HG03095 (cell line): Measurements from ENCODE around the gene LARP6.

ENCODE experiments used
- ATAC-seq: cut with Tn5 transposase; IDR thresholded peaks from one replicate; pipeline ENCODE4 v1.9.1; 2021; ENCODE audit warnings: moderate library complexity; ENCODE audit not compliant: unreplicated experiment

Gene LARP6

DNA sequence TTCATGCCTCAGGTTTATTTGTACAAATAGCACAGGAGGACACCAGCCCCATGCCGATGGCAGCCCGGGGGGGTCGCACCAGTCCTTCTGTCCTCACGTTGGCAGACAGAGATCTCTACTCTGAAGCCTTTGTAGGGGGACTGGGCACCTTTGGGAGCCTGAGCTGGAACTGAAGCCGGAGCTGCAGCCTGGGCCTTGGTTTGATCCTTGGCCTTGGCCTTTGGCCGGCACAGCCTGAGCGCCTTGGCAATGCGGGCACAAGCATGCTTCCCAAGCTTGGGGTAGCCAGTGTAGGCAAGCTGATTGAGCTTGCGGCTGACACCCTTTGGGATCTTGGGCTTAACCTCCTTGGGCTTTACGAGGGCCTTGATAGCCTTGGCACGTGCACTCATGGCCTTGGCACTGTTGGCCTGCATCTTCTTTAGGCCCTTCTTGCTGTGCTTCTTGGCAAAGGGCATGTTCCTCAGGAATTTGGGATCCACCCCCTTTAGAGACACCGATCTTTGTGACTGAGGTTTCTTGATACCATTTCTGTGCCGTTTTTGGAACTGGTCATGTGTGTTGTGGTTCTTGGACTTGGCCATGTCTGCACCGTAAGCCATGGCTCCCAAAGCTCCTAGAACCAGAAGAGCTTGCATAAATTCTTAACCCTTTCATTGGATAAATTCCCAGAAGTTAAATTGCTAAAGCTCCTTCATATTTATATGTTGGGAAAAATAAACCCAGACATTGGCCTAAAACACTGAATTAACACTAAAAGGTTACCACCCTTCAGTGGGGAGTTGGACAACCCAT, 57.2 kb downstream of the LARP6 start:
- ATAC-seq, result no peak

DNA sequence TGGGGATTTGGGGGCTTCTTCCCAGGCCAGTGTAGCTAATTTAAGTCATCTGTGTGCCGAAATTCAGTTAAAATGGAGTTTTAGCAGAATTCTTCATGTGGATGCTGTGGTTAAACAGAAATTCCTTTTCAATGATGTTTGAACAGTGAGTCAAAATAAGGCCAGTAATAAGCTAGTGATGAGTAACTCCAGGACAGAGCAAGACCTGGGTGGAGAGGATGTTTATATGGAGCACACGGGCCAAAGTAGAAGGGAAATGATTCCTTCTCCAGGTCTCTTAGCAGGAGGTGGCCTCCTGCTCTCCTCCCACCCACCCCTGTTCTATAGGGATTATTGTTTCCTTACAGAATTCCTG, 58.7 kb downstream of the LARP6 start:
- no peak for ATAC-seq

DNA sequence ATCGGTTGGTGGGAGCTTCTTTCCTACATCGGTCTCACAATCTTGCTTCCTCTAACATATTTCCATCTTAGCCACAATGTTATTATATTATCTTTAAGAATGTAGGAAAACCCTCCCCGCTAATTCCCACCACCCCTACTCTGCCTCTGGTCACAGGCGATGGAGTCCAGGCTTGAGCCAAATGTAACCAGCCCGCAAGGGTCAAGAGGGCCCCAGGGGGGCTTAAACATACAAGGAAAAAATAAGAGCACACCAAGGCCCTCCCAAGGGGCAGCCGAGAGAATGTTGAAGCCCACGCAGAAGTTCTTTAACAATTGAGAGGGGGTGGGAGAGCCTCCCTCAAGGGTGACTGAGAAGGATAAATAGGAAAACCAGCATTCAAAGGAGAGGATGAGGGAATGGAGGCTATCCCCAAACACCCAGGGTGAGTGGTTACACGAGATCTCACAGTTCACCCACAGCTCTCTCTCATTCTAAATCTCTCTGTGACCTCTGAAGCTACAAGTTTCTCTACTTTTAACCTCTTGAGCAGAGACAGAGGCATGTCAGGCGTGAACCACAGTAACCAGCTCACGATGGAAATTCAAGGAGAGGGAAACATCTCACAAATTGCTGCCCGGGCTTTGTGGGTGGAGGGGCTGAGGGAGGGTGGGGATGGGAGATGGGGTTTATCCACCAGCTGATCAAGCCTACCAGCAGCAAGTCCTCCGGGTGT, 59.2 kb downstream of the LARP6 start:
- ATAC-seq, result no peak

DNA sequence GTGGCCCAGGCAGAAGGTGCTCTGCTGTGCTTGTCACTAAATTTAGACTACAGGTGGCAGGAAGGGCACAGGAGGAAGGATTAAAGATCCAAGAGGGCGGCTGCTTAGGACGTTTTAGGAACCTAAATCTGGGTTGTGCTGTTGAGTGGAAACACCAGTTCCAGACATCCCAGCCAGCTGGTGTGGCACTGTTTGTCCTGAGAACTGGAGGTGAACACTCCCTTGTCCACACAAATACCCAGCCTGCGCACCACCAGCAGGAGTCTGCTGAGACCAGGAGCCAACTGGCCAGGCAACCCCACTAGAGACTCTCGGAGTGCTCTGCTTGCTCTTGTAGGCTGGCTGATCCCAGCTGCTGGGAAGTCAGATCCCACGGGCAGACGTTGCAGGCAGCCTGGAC, 60.3 kb downstream of the LARP6 start:
- no peak for ATAC-seq

DNA sequence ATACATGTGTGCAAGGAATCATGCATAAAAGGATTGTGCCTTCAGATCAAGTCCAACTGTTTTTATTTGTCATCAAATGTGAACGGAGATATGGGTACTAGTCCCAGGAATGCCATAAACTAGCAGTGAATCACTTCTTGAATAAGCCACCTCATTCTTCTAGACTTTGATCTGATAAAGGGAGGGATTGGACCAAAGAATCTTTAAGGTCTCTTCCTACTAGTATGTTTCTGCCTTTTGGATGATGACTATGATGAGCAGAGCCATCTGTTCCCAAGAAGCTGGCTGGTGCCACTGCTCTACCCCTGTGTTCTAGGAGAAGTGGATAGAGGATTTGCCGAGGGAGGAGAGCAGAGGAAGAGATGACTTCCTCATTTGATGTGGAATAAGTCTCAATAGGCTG, 61.8 kb downstream of the LARP6 start:
- ATAC-seq, result no peak

DNA sequence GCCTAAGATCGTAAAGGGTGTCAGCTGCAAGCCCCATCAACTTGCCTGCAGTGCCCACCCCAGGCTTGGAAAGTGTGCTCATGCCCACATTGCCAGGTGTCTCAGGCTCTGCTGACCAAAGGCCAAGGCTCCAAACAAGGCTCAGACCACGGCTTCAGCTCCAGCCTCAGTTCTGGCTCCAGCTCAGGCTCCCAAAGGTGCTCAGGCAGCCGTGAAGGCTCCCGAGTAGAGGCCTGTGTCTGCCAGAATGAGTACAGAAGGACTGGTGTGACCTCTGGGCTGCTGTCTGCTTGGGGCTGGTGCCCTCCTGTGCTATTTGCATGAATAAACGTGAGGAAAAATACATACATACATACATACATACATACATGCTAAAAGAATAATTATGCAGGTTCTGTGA, 62.7 kb downstream of the LARP6 start:
- no peak for ATAC-seq

DNA sequence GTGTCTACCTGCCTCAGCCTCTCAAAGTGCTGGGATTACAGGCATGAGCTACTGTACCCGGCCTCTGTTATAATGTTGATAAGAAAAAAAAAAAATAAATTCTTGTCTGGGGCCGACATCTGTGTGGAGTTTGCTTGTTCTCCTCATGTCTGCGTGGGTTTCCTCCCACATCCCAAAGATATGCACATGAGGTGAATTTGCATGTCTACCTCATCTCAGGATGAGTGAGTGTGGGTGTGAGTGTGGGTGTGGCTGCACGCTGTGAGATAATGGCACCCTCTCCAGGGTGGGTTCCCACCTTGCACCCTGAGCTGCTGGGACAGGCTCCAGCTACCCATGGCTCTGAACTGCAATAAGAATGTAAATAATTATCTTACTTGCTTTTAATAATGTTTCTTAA, 64.7 kb downstream of the LARP6 start:
- no peak for ATAC-seq

DNA sequence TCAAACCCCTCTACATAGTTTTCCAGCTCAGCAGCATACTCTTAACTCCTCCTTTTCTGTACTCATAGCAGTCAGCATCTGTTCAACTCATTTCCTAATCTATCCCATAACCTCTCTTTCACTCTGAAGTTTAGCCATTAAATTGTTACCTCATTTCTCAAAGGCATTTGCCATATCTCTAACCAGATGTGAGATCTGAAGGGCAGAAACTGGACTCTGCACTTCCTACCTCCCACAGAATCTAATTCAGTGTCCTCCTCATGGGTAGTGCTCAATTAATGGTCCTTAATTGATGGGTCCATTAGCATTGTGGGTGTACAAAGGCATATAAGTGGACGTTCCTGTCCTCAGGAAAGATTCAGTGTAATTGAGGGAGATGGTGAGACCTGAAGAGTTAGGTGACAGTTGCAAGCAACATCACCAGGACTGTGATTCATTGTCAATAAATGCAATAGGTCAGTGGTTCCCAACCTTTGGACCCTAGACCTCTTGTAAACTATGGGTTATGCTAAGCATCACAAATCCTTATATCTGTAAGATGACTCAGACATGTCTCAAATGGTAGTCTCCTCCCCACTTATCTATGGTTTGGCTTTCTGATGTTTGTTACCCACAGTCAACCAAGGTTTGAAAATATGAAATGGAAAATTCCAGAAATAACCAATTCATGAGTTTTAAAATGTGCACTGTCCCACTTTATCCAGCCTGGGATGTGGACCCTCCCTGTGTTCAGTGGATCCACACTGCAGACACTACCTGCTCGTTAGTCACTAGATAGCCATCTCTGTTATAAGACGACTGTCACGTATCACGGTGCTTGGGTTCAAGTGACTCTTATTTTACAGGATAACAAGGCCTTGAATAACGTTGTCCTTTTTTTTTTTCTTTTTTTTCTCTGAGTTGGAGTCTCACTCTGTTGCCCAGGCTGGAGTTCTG, 65.6 kb downstream of the LARP6 start:
- no peak for ATAC-seq

DNA sequence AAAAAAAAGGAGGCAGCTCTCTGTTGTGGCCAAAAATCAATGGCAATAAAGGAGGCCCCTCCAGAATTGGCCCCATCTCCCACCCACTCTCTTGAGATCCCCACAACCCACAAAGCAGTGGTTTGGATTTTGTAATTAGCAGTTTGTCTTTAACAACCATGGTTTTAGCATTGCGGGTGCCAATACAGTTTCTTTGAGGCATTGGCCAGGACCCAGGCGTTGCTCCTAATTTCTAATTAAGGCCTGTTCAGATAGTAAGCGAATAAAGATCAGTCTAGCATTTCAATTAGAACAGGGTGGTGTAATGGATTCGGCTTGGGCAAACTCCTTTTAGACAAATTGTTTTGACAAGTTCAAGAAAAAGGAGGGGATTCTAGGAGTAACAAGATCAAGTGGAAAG, 67.0 kb downstream of the LARP6 start:
- no peak for ATAC-seq

DNA sequence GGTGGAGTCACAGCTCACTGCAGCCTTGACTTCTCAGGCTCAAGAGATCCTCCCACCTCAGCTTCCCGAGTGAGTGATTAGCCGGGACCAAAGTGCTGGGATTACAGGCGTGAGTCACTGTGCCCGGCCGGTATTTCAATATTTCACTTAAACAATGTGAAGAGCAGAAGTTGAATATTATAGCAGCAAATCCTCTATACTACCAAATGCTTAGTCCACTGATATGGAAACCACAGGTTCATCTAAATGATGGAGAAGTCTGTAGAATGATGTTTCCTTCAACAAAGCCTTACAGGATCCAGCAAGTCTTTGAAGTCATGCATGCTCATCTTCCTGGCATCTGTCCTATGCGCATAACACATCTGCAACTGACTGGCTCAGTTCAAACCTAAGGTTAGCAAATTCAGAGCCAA, 70.3 kb downstream of the LARP6 start:
- ATAC-seq, result no peak

DNA sequence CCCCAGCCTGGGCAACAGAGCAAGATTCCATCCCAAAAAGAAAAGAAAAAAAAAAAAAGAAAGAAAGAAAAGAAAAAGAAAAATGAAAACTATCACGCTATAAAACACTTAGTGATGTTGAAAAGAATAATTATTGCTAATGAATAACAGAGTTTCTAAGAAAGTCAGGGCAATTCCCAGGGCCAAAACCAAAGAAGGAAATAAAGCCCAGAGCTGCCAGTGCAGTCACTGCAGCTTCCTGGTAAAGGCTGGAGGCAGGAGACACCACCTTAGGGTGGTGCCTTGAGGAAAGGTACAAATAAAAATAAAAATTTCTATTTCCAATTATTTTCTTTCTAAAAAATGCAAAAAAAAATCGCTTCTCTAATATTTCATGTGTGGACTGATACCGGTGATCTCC, 70.9 kb downstream of the LARP6 start:
- no peak for ATAC-seq

DNA sequence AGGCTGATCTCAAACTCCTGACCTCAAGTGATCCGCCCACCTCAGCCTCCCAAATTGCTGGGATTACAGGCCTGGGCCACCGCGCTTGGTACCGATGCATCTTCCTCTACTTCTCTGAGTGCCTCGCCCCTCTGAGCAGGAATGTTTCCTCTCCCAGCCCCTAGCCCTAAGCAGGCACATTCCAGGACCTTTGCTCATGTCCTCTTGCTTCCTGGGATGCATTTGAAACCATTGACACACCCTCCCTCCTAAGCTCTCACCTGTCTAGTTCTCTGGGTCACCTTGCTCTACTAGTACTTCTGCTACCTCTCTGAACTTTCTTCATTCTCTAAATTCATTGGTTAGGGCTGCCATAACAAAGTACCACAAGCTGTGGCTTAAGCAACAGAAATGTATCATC, 72.7 kb downstream of the LARP6 start:
- no peak for ATAC-seq
